GM12892 (cell line): ENCODE data around the gene FAF1.

ENCODE experiments used
- POLR2A ChIP-seq: IDR thresholded peaks from 2 replicates; pipeline ENCODE4 v1.6.1; 2011; ENCODE audit warnings: low read depth, low read length, control low read depth
- POLR2AphosphoS5 ChIP-seq: IDR thresholded peaks from 2 replicates; pipeline ENCODE4 v1.6.1; 2011; ENCODE audit warnings: low read depth, low read length, control low read depth
- TAF1 ChIP-seq: IDR thresholded peaks from 2 replicates; pipeline ENCODE4 v1.6.1; 2011; ENCODE audit warnings: low read depth, mild to moderate bottlenecking, control low read depth, low read length, borderline replicate concordance

DNA sequence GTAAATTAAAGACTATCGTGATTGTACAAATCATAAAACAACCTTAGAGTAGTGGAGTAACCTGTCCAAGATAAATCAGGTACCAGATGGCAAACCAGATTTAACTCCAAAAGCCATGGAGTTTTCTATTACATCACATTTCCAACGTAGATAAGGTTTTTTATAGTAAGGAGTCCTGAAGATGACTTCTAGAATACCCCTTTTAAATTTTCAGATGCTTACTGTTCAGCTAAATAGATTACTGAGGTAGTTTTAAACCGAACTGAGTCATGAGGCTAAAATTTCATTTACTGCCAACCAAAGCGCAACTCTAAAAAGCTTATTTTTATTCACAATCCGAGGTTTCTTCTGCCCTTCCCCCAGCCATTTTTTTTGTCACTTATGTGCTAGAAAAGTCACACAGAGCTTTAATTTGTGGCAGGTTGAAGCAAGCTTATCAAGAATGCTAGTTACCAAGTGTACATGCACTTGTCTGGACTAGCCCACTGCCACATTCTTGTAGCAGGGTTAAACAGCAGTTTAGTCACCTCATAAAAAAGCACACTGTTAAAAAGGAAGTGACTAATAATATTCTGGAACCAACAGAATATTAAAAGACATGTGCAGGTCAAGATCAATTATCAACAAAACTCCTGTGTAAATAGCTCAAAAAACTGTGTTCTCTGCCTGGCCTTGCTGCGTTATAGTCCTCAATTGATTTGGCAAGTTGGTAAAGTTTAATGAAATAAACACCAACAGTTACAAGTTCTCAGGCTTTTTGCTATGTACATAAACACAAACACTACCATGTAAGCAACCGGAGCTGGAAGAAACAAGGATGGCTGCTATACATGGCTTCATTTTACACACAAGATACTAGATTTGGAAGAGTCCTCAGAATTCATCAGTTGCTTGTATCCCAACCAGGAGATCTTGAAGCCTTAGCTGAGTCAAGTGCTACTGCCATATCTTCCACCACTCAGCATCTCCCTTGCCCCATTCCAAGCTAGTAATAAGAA is 356.5 kb downstream of the FAF1 start:
- TF ChIP-seq TAF1: no peak
- TF ChIP-seq POLR2A: no peak
- no peak for TF ChIP-seq POLR2AphosphoS5
